HepG2 (cell line): Measurements from ENCODE around the gene TENM3. TPM values are rescaled to one million over a fixed set of nuclear protein-coding genes. Genes with fewer than 3 reads are reported as not detected.

Experiments
- ATAC-seq: fragments of 200-7000 bp; cut with Tn5 transposase; 3 replicates; pipeline ENCODE4 v1.9.1; 2020; ENCODE audit warnings: mild to moderate bottlenecking, moderate library complexity
- BruUV-seq: library from RNA; stranded (reverse); fragments of 400-500 nt; replicated peaks from 2 replicates; lab custom pipeline; 2021; lab: Mats Ljungman, UMichigan
- CTCF ChIA-PET: fragments of 300-600 bp; formaldehyde crosslinking; extraction: SDS; loops from one replicate; lab custom pipeline; 2021; ENCODE audit warnings: low total read pairs, inconsistent platforms, low intra/inter-chr PET ratio; lab: Yijun Ruan, JAX
- POLR2A ChIA-PET: fragments of 350-600 bp; sonication (Branson Sonifier 250); formaldehyde crosslinking; loops from one replicate; lab custom pipeline; 2020; ENCODE audit warnings: antibody characterized with exemption, inconsistent platforms; lab: Yijun Ruan, JAX
- DNase-seq: peaks from one replicate; pipeline ENCODE4 v3.0.0-alpha.2; 2015; ENCODE audit warnings: low spot score
- FAIRE-seq: peaks from 3 replicates; lab custom pipeline; 2011; peaks lifted over from hg19 to GRCh38; lab: Jason Lieb, UNC
- H2AFZ ChIP-seq: one replicate; pipeline ENCODE4 v1.6.1; 2011; ENCODE audit warnings: low read length, inconsistent platforms
- H3K27ac ChIP-seq: fragments of 300-600 bp; 3 replicates; pipeline ENCODE4 v1.8.0; 2011; ENCODE audit warnings: mixed run types, mild to moderate bottlenecking, mixed read lengths, low read length, inconsistent platforms; ENCODE audit not compliant: insufficient read depth; ENCODE audit errors: extremely low read length
- H3K27me3 ChIP-seq, 2 experiments: fragments of 200-600 bp in 1 of 2; 2 replicates in 1 of 2; 3 replicates in 1 of 2; pipeline versions ENCODE4 v1.6.0 to v1.8.0; 2011; ENCODE audit warnings: low read length in 2 of 2, mild to moderate bottlenecking in 2 of 2, moderate library complexity in 2 of 2, inconsistent platforms in 1 of 2; ENCODE audit not compliant: insufficient read depth in 2 of 2, control insufficient read depth in 1 of 2
- H3K36me3 ChIP-seq, 2 experiments: fragments of 200-600 bp in 1 of 2; replicated peaks in 1 of 2; 2 replicates in 1 of 2; 3 replicates in 1 of 2; pipeline versions ENCODE4 v1.5.1 to v1.8.0; 2011; ENCODE audit warnings: low read length in 2 of 2, inconsistent platforms in 1 of 2; ENCODE audit not compliant: insufficient read depth in 2 of 2, control insufficient read depth in 1 of 2
- H3K4me1 ChIP-seq: 2 replicates; pipeline ENCODE4 v1.5.1; 2012; ENCODE audit warnings: low read length, inconsistent platforms; ENCODE audit not compliant: insufficient read depth
- H3K4me2 ChIP-seq: 2 replicates; pipeline ENCODE4 v1.6.0; 2011; ENCODE audit warnings: low read depth, low read length, inconsistent platforms
- H3K4me3 ChIP-seq, 3 experiments: fragments of 200-600 bp in 1 of 3; sonication (generic), shearing (Covaris generic) in 1 of 3; replicated peaks in 1 of 3; 2 replicates each; pipeline ENCODE4 v1.5.1; 2011 to 2016; ENCODE audit warnings: low read length in 3 of 3, inconsistent platforms in 2 of 3, low read depth in 2 of 3, mild to moderate bottlenecking in 2 of 3, control low read depth in 1 of 3, mixed read lengths in 1 of 3; ENCODE audit not compliant: insufficient read depth in 1 of 3
- H3K79me2 ChIP-seq: one replicate; pipeline ENCODE4 v1.6.1; 2011; ENCODE audit warnings: low read length, inconsistent platforms; ENCODE audit not compliant: insufficient read depth
- H3K9ac ChIP-seq: 2 replicates; pipeline ENCODE4 v1.6.0; 2011; ENCODE audit warnings: mild to moderate bottlenecking, low read depth, low read length, inconsistent platforms; ENCODE audit not compliant: insufficient read depth
- H3K9me3 ChIP-seq: 2 replicates; pipeline ENCODE4 v1.5.1; 2012; ENCODE audit warnings: mild to moderate bottlenecking, low read length
- H4K20me1 ChIP-seq: 2 replicates; pipeline ENCODE4 v1.6.0; 2011; ENCODE audit warnings: inconsistent platforms, mild to moderate bottlenecking, low read length, moderate library complexity; ENCODE audit not compliant: insufficient read depth
- CBFB ChIP-seq: sonication (generic); formaldehyde crosslinking; IDR thresholded peaks from 2 replicates; pipeline ENCODE4 v1.4.0; 2020; ENCODE audit warnings: missing genetic modification reagents
- CREM ChIP-seq, 2 experiments: sonication (generic) in 1 of 2; formaldehyde crosslinking in 1 of 2; IDR thresholded peaks; 2 replicates each; pipeline versions ENCODE4 v1.4.0 to v1.6.1; 2016 to 2020; ENCODE audit warnings: antibody characterized with exemption in 1 of 2, mild to moderate bottlenecking in 1 of 2, missing genetic modification reagents in 1 of 2
- DNMT3B ChIP-seq: conservative IDR thresholded peaks from 2 replicates; pipeline ENCODE4 v1.6.1; 2016; ENCODE audit warnings: missing biosample characterization, control low read depth
- FOXK2 ChIP-seq: fragments of 450-650 bp; IDR thresholded peaks from 2 replicates; pipeline ENCODE4 v1.6.1; 2016
- GTF3A ChIP-seq: sonication (generic); formaldehyde crosslinking; conservative IDR thresholded peaks from 2 replicates; pipeline ENCODE4 v1.4.0; 2020; ENCODE audit warnings: mild to moderate bottlenecking, missing genetic modification reagents
- KAT2B ChIP-seq: fragments of 150-350 bp; IDR thresholded peaks from 2 replicates; pipeline ENCODE4 v1.6.1; 2014; ENCODE audit warnings: low read depth, low read length, borderline replicate concordance
- MATR3 ChIP-seq: sonication (generic); formaldehyde crosslinking; IDR thresholded peaks from 2 replicates; pipeline ENCODE4 v1.4.0; 2020; ENCODE audit warnings: missing genetic modification reagents
- NFKBIZ ChIP-seq: IDR thresholded peaks from 2 replicates; pipeline ENCODE4 v1.6.1; 2018; ENCODE audit warnings: missing genetic modification reagents, missing compliant biosample characterization
- PAWR ChIP-seq: sonication (generic); formaldehyde crosslinking; IDR thresholded peaks from 2 replicates; pipeline ENCODE4 v1.4.0; 2020; ENCODE audit warnings: missing genetic modification reagents, mild to moderate bottlenecking, borderline replicate concordance
- RNF219 ChIP-seq: sonication (generic); formaldehyde crosslinking; IDR thresholded peaks from 2 replicates; pipeline ENCODE4 v1.5.0; 2020; ENCODE audit warnings: mild to moderate bottlenecking, missing genetic modification reagents
- SPEN ChIP-seq: sonication (generic); formaldehyde crosslinking; IDR thresholded peaks from 2 replicates; pipeline ENCODE4 v1.5.1; 2020; ENCODE audit warnings: low read depth, mild to moderate bottlenecking, missing genetic modification reagents
- TBP ChIP-seq: sonication (generic); formaldehyde crosslinking; IDR thresholded peaks from 2 replicates; pipeline ENCODE4 v1.5.0; 2020; ENCODE audit warnings: missing genetic modification reagents
- WIZ ChIP-seq: sonication (generic); formaldehyde crosslinking; IDR thresholded peaks from 2 replicates; pipeline ENCODE4 v1.5.1; 2020; ENCODE audit warnings: mild to moderate bottlenecking, missing genetic modification reagents
- ZBTB1 ChIP-seq: sonication (generic); formaldehyde crosslinking; IDR thresholded peaks from 2 replicates; pipeline ENCODE4 v1.4.0; 2020; ENCODE audit warnings: missing genetic modification reagents, borderline replicate concordance
- ZBTB42 ChIP-seq: sonication (generic); formaldehyde crosslinking; IDR thresholded peaks from 2 replicates; pipeline ENCODE4 v1.5.0; 2020; ENCODE audit warnings: mild to moderate bottlenecking, missing genetic modification reagents
- ZNF3 ChIP-seq: IDR thresholded peaks from 2 replicates; pipeline ENCODE4 v1.7.0; 2017; ENCODE audit warnings: inconsistent platforms
- ZNF598 ChIP-seq: sonication (generic); formaldehyde crosslinking; IDR thresholded peaks from 2 replicates; pipeline ENCODE4 v1.5.1; 2020; ENCODE audit warnings: mild to moderate bottlenecking, missing genetic modification reagents, borderline replicate concordance
- ZNF646 ChIP-seq: sonication (generic); formaldehyde crosslinking; IDR thresholded peaks from 2 replicates; pipeline ENCODE4 v1.9.0; 2021; ENCODE audit warnings: mild to moderate bottlenecking, missing genetic modification reagents
- ZNF740 ChIP-seq: sonication (generic); formaldehyde crosslinking; IDR thresholded peaks from 2 replicates; pipeline ENCODE4 v1.4.0; 2020; ENCODE audit warnings: missing genetic modification reagents
- WGBS: methylation state at CpG from one replicate; pipeline ENCODE4 v1.1.6; 2017; ENCODE audit warnings: low lambda C conversion rate; 5-methylcytosine and 5-hydroxymethylcytosine counted together
- in situ Hi-C: cut with HindIII; loops from 2 replicates; pipeline ENCODE4 v1.10.0; 2017; ENCODE audit warnings: low pct_unique_long_range_greater_than_20kb; ENCODE audit not compliant: extremely low pct_ligation_motif_present
- intact Hi-C: fragments of 100-400 bp; cut with micrococcal nuclease; formaldehyde crosslinking; loops from one replicate; pipeline ENCODE4 v1.10.0; 2022; ENCODE audit not compliant: unreplicated experiment
- polyA plus RNA-seq, 8 experiments: library from polyadenylated mRNA; depleted of rRNA in 3 of 8; stranded (reverse) in 7 of 8; unstranded in 1 of 8; fragments of >200 nt; fragmentation: Illumina TruSeq in 4 of 8; extraction: Trizol in 4 of 8; gene quantifications; 2 replicates each; pipeline versions ENCODE4 v1.2.1 to v1.2.3, GENCODE V29; 2011 to 2016; ENCODE audit warnings: low read depth in 4 of 8, missing spikeins in 1 of 8, mixed read lengths in 1 of 8; ENCODE audit not compliant: insufficient read depth in 1 of 8
- total RNA-seq, 5 experiments: library from RNA; depleted of rRNA; stranded (reverse); fragments of >200 nt; fragmentation: Illumina TruSeq; extraction: Trizol; gene quantifications; 2 replicates each; pipeline ENCODE4 v1.2.3, GENCODE V29; 2016; ENCODE audit warnings: low read depth in 1 of 5

The TENM3 gene
- total and polyA plus RNA-seq, 2 of the 13 experiments (the other 11 are each of a cell fraction or from before 2014, with no cell fraction given) = 0.04 TPM; not detected in 1

- no peak overlapping the region for H3K27ac ChIP-seq
- no peaks in the 10 kb centered on the region for H3K27me3 ChIP-seq
- DNase-seq (no peak), FAIRE-seq (no peak), ATAC-seq (no peak)
- no peaks in the 10 kb centered on the region for H3K36me3 ChIP-seq
- H3K9me3 ChIP-seq = no peaks in the 10 kb centered on the region
- H3K4me3 ChIP-seq = no peak overlapping the region
- H2AFZ ChIP-seq = no peak overlapping the region
- no TSS peak for BruUV-seq
- no peaks in the 10 kb centered on the region for H3K79me2 ChIP-seq
- no peaks in the 10 kb centered on the region for H4K20me1 ChIP-seq
- no peak overlapping the region for H3K4me2 ChIP-seq
- WGBS = 32% methylated on average over 6 of the region's 6 CpGs
- in situ Hi-C loops = no loop called here
- POLR2A ChIA-PET = no interaction called here
- H3K4me1 ChIP-seq = no peaks in the 10 kb centered on the region
- no peak overlapping the region for H3K9ac ChIP-seq
- CTCF ChIA-PET = no interaction called here
- intact Hi-C loops = no loop called here
- TF ChIP-seq SPEN (no peak), ZBTB42 (no peak), TBP (no peak), WIZ (CRISPR knock-in tag) (no peak), ZNF598 (no peak), MATR3 (CRISPR knock-in tag) (no peak), PAWR (CRISPR knock-in tag) (no peak), ZNF646 (CRISPR knock-in tag) (no peak), ZBTB1 (CRISPR knock-in tag) (no peak), ZNF3 (CRISPR knock-in tag) (no peak), RNF219 (CRISPR knock-in tag) (no peak), GTF3A (CRISPR knock-in tag) (no peak), FOXK2 (no peak), CREM (IDR thresholded peaks at IDR 0.05) (no peak), CREM (CRISPR knock-in tag; IDR thresholded peaks at IDR 0.05) (no peak), CBFB (no peak), ZNF740 (CRISPR knock-in tag) (no peak), NFKBIZ (no peak), KAT2B (no peak), DNMT3B (CRISPR knock-in tag) (no peak)
These were observed 141.5 kb downstream of the TENM3 start for GRCh38 chr4:182384631-182385091.
